ENCODE results near the gene GNAO1. TPM values are rescaled to one million over a fixed set of nuclear protein-coding genes. Genes with fewer than 3 reads are reported as not detected.

GNAO1 gene
- total RNA-seq, 1 donor from 2014 or later: 1.2 TPM

DNA sequence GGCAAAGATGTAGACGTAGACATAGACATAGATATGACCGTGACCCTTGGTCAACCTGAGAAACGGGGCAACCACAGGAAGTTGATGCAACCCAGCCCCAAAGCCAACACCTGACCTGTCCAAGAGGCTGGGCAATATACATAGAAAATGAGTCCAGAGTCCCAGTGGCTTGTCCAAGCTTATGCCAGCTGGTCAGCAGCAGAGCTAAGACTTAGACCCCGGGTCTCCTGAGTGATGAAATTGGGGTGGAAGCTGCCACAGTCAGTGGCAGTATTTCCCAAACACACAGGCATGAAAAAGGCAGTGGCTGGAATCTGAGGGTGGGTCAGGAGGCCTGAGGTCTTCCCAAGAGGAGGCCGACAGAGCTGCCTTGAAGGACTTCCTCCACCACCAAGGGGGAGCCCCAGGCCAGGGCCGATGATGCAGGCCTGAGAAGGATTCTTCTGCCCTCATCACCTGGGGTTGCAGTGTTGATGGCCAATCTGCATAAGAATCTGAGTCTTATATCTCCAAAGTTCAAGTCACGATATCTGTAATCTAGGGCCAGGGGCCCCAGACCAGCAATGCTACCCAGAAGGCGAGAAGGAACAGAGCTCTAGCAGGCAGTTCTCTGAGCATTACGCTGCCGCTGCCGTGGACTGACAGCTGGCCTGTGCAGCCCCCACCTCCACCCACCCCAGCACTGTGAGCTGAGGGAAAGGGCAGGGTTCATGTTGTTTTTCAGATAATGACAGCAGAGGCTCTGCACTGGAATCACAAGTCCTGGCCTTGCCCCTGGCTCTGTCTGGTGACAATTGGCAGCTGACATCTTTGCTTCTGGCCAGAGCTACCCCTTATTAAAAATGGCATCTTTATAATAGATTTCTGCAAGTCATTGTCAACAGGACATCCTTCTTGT, 72.7 kb downstream of the GNAO1 start:
- DNase-seq (ENCODE audit: low spot score): no peak
- H3K4me1 Mint-ChIP-seq (ENCODE audit: low read depth): peaks cover 10% of the 10 kb centered on the region
- no peak overlapping the region for H3K4me3 Mint-ChIP-seq (ENCODE audit: unreplicated experiment)
- no peaks in the 10 kb centered on the region for H3K27me3 Mint-ChIP-seq (ENCODE audit: low read depth)
- no peaks in the 10 kb centered on the region for H3K36me3 Mint-ChIP-seq (ENCODE audit: low read depth)
- TF ChIP-seq, protein P1, sequence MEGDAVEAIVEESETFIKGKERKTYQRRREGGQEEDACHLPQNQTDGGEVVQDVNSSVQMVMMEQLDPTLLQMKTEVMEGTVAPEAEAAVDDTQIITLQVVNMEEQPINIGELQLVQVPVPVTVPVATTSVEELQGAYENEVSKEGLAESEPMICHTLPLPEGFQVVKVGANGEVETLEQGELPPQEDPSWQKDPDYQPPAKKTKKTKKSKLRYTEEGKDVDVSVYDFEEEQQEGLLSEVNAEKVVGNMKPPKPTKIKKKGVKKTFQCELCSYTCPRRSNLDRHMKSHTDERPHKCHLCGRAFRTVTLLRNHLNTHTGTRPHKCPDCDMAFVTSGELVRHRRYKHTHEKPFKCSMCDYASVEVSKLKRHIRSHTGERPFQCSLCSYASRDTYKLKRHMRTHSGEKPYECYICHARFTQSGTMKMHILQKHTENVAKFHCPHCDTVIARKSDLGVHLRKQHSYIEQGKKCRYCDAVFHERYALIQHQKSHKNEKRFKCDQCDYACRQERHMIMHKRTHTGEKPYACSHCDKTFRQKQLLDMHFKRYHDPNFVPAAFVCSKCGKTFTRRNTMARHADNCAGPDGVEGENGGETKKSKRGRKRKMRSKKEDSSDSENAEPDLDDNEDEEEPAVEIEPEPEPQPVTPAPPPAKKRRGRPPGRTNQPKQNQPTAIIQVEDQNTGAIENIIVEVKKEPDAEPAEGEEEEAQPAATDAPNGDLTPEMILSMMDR (IDR thresholded peaks at IDR 0.05): no peak
- H3K9me3 Mint-ChIP-seq (ENCODE audit: low read depth): no peaks in the 10 kb centered on the region
- no peak overlapping the region for H3K27ac Mint-ChIP-seq (ENCODE audit: unreplicated experiment)

DNA sequence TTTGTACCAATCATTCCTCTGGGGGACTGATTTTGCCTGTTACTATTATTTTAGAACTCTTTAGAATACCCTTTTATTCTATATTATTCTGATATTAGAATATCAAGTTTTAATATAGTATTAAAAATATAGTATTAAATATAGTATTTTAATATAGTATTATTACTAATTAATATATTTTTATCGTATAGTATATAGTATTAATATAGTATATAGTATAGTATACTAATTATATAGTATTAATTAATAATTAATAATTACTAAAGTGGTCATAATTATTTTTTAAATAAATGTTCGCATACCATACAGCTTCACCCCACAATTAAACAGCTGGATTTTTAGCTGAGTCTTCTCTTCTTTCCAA, 73.3 kb downstream of the GNAO1 start:
- no peak overlapping the region for H3K4me3 Mint-ChIP-seq (ENCODE audit: unreplicated experiment)
- H3K27me3 Mint-ChIP-seq (ENCODE audit: low read depth): no peaks in the 10 kb centered on the region
- TF ChIP-seq, protein P1 (IDR thresholded peaks at IDR 0.05): no peak
- H3K4me1 Mint-ChIP-seq (ENCODE audit: low read depth): peaks cover 16% of the 10 kb centered on the region
- no peaks in the 10 kb centered on the region for H3K9me3 Mint-ChIP-seq (ENCODE audit: low read depth)
- peak overlapping the region; percentile 27 for H3K27ac Mint-ChIP-seq (ENCODE audit: unreplicated experiment)
- DNase-seq (ENCODE audit: low spot score): no peak
- H3K36me3 Mint-ChIP-seq (ENCODE audit: low read depth): no peaks in the 10 kb centered on the region

DNA sequence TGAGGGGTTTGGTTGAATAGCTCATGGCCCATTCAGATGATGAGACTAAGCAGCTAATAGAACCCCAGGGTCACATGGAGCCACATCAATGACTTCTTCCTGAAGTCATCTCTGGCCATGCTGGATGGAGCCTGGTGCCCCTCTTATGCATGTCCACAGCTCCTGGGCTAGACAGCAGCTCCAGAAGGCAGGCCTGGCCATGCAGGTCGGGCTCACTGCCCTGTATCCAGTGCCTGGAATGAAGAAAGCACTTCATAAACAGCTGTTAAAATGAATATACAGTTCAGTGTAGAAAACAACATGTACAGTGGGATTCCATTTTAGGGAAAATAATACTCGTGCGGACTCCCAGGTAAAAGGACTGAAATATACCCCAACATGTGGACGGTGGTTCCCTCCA, 73.9 kb downstream of the GNAO1 start:
- DNase-seq (ENCODE audit: low spot score): no peak
- H3K4me3 Mint-ChIP-seq (ENCODE audit: unreplicated experiment): no peak overlapping the region
- H3K36me3 Mint-ChIP-seq (ENCODE audit: low read depth): no peaks in the 10 kb centered on the region
- no peaks in the 10 kb centered on the region for H3K9me3 Mint-ChIP-seq (ENCODE audit: low read depth)
- H3K4me1 Mint-ChIP-seq (ENCODE audit: low read depth): peaks cover 22% of the 10 kb centered on the region
- no peaks in the 10 kb centered on the region for H3K27me3 Mint-ChIP-seq (ENCODE audit: low read depth)
- TF ChIP-seq, protein P1 (IDR thresholded peaks at IDR 0.05): no peak
- no peak overlapping the region for H3K27ac Mint-ChIP-seq (ENCODE audit: unreplicated experiment)

DNA sequence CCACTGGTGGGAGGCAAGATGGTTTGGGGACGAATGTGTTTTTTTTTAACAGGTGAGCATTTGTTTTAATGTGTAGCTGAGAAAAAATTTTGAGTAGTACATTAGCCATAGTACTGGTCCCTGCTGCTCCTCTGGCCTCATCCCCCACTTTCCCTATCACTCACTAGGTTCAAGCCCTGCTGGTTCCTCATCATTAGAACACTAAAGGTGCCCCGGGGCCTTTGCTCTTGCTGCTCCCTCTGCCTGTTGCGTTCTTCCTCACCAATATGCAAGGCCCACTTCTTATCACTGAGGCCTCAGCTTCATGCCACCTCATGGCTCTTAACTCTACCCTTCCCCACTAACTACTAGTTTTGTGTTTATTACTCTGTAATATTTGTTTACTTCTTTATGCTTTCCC, 74.5 kb downstream of the GNAO1 start:
- H3K4me3 Mint-ChIP-seq (ENCODE audit: unreplicated experiment): no peak overlapping the region
- no peak for DNase-seq (ENCODE audit: low spot score)
- TF ChIP-seq, protein P1 (IDR thresholded peaks at IDR 0.05): no peak
- H3K36me3 Mint-ChIP-seq (ENCODE audit: low read depth): no peaks in the 10 kb centered on the region
- no peaks in the 10 kb centered on the region for H3K27me3 Mint-ChIP-seq (ENCODE audit: low read depth)
- peaks cover 24% of the 10 kb centered on the region for H3K4me1 Mint-ChIP-seq (ENCODE audit: low read depth)
- no peak overlapping the region for H3K27ac Mint-ChIP-seq (ENCODE audit: unreplicated experiment)
- no peaks in the 10 kb centered on the region for H3K9me3 Mint-ChIP-seq (ENCODE audit: low read depth)

DNA sequence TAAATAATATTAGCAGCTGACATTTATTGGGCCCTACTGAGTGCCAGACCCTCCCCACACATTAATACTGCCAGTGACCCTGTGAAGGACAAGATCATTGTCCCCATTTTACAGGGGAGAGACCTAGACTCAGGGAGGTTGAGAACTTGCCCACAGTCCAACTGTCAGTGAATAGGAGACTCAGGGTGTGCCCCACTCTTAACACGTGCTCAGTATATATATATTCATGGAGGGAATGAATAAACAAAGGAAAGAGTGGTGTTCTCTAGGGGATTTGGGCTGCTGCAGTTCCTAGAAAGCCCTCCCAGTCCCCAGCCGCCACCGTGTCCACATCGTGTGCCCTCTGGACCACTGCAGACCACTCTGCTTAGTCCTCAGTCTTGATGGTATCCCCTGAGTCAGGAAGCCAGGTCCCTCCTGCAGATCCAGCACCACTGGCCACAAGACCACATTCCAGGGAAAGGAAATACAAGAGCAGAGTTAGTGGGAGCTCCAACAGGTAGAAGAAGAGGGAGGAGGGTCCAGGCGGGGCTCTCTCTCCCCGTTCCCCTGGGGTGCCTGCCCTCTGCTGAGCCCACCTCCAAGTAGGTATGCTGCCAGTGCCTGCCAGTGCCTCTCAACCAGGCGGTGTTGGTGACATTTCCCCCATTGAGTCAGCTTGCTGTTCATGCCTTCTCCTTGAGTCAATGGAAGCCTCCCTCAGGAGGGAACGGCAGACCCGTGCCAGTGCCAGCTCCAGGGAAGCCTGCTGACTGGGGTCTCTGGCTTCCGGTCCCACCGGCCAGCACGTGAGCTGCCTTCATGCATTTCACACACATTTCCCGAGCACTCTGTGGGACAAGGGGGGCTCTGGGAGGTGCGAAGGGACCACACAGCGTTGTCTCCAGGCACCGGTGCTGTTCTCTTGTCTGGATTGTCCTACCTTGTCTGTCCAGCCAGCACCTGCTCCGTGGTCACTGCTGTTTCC, 75.6 kb downstream of the GNAO1 start:
- H3K4me3 Mint-ChIP-seq (ENCODE audit: unreplicated experiment): no peak overlapping the region
- peaks cover 25% of the 10 kb centered on the region for H3K4me1 Mint-ChIP-seq (ENCODE audit: low read depth)
- TF ChIP-seq, protein P1 (IDR thresholded peaks at IDR 0.05): no peak
- no peaks in the 10 kb centered on the region for H3K27me3 Mint-ChIP-seq (ENCODE audit: low read depth)
- no peaks in the 10 kb centered on the region for H3K9me3 Mint-ChIP-seq (ENCODE audit: low read depth)
- no peaks in the 10 kb centered on the region for H3K36me3 Mint-ChIP-seq (ENCODE audit: low read depth)
- DNase-seq (ENCODE audit: low spot score): no peak
- H3K27ac Mint-ChIP-seq (ENCODE audit: unreplicated experiment): no peak overlapping the region
